OCI-LY7 (cell line): Measurements from ENCODE around the gene HMGB1.

ENCODE experiments used
- CTCF ChIP-seq: fragments of 200-600 bp; sonication (generic); conservative IDR thresholded peaks from 2 replicates; pipeline ENCODE4 v1.5.1; 2014; ENCODE audit warnings: mild to moderate bottlenecking, antibody characterized with exemption, low read length, moderate library complexity, mixed read lengths
- EZH2phosphoT487 ChIP-seq: fragments of 200-600 bp; sonication (generic); IDR thresholded peaks from 2 replicates; pipeline ENCODE4 v1.6.1; 2018; ENCODE audit warnings: low read depth, borderline replicate concordance, mild to moderate bottlenecking, mixed run types, antibody characterized with exemption, low read length, moderate library complexity, mixed read lengths

GRCh38 chr13:30496147-30496546 lies 30.4 kb upstream of the HMGB1 start:
- TF ChIP-seq CTCF (no peak), EZH2phosphoT487 (no peak)
